ENCODE results near the gene ZBTB16.
A peak's percentile ranks its signal among the peaks of the same experiment; 100 is the strongest.

Gene ZBTB16

DNA sequence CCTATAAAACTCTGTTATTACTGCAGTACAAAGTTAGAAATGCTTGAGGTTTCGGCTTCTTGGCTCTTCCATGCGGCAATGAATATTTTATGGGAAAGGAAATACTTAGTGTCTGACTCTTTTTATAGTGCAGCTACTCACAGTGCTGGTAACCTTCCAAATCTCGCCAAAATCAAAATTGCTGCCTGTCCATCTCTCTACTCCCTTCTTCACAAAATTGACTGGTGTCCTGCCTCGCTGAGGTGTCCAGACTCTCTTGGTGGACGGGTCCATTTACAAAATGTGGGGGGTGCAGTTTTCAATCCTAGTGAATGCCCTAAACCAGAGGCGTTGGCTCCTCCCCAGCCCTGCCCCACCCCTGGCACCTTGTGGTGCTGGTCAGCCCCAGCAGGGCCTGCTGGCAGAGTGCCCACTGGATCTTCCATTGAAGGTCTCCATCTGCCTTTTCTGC is 73.5 kb downstream of the ZBTB16 start:
- no peak for DNase-seq

GRCh38 chr11:114133548-114134329 is 74.2 kb downstream of the ZBTB16 start:
- no peak for DNase-seq

GRCh38 chr11:114134870-114135269 is 75.4 kb downstream of the ZBTB16 start:
- peak; percentile 43 for DNase-seq

DNA sequence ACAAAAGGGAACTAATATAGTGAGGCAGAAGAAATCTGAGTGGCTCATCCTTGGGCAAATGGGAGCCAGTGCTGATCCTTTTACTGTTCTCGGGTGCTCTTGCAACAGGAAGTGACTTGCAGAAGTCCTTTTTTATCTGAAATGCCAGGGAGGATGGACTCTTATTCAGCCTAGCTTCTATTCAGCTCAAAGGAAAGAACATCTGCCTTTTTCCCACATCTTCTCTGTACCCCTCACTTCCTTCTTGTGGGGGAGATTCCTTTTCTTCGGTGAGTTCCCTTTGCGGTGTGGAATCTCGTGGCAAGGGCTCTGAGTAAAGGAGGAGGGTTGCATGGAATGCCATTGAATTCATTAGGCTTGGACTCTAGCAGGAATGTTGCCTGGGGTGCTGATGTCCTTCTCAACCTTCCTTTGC is 76.2 kb downstream of the ZBTB16 start:
- DNase-seq, result peak; percentile 94

DNA sequence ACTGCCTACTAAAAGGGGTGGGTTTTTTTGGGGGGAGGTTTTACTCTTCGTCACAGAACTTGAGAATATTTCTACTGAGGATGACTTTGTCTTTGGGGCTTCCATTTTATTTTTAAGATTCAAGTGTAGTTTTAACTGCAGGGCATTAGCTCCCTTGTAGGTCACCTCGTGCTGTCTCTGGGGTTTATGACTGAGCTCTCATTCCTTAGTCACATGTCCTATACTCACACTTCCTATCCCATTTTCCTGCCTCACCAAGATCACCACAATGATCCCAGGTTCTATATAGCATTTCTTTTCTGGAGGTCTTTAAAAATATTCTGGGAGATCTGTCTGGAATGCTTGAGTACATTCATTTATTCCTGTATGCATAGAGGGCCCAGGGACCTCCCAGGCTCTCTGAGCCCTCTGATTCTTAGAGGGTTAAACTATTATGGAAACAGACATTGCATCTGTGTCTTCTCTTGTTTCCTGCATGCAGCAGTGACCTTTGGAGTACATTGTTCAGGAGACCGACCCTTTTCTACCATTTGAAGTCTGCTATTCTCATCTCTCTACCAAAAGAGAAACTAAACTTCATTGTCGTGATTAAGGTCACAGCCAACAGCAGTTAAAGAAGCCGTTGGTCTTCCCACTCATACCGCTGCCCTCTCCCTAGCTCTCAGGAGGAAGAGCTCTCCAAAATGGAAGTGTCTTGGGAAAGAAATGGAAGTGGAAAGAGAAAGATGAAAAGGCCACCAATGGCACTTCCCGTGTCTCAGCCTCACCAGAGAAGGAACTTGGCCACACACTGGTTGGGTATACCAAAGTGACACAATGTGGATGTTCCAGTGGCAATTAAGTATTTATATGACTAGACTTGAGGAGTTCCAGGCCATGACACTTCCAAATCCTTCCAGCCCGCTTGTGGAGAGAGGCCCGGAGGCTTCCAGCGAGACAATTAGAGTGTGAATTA is 77.5 kb downstream of the ZBTB16 start:
- no peak for DNase-seq

DNA sequence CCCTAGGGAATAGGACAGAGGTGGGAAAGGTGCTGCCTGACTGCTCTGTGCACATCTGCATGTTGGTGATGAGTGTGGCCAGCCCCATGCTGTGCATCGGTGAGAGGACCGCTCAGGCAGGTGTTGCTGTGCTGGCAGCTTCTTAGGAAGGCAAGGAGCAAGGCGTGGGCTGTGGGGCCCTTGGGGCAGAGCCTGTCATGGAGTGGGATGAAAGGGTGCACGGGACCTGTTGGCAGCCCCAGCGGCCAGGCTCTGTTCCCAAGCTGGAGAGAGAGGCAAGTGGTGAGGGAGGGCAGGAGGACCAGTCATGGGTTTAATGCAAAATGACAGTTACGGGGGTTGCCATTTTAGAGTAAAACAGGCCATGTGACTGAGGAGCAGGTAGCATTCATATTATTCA is 78.3 kb downstream of the ZBTB16 start:
- no peak for DNase-seq

- DNase-seq, result no peak
Observed at GRCh38 chr11:114138411-114138810, 78.9 kb downstream of the ZBTB16 start.

DNA sequence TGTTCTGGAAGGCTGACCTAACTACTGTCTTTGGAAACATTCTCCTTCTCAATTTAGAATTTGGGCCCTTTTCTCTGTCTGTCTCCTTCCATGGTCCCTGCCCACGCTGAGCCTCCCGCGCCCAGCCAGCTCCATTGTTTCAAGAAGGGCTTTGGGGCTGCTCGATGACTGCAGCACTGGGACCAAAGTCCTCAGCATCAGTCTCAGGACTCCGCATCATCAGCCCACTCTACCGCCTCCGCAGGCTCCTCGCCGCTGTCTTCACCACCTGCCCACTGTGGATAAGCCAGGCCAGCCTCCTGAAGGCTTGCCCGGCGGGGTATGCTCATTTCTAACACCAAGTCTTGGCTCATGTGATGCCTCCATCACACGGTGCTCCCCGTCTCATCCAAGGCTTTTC is 81.3 kb downstream of the ZBTB16 start:
- DNase-seq, result no peak

DNA sequence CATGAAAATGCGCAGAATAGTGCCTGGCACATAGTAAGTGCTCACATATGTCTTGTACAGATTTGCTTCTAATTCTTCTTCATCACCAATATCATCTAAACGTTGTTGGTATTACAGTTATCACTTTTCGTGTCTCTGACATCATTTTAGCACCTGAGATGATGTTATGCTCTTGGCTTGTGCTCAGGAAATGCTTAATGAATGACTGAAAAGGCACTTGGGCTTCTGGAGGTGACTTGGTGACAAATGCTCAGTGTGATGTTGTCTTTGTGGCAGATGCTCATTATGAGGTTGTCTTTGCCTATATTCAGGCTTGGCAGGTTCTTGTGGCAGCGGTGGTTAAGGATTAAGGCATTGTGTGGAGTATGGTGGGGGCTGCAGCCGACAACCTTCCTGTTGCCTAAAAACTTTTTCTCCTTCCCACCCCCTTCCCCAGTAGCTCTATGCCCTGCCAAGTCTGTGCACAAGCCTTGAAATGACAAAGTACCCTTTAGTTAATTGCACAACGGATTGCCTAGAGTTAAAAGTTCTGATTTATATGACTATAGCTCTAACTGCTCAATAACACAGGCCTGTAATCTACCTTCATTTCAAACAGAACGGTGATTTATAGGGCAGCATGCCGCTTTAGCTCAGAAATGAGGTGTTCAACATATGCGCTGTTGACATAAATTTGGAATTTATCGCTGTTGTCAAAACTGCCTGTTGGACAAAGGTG is 82.5 kb downstream of the ZBTB16 start:
- no peak for DNase-seq

DNA sequence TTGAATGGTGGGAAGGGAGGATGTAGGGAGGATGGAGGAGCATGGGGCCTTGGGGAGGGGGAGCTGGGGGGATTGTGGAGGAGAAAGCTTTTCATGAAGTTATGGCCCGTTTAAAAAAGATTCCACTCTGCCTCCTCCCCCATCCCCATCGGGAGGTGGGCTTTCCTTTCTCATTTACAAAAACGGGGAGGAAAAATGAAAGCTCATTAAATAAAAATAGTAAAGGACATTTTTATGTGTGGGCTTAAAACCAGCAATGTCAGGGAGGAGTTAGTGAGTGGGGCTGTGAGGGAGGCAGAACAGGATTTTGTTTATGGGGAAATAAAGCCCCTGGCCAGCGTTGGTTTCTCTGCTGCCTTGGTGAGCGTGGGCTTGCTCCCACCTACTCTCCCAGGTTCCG is 83.2 kb downstream of the ZBTB16 start:
- DNase-seq, result no peak

DNA sequence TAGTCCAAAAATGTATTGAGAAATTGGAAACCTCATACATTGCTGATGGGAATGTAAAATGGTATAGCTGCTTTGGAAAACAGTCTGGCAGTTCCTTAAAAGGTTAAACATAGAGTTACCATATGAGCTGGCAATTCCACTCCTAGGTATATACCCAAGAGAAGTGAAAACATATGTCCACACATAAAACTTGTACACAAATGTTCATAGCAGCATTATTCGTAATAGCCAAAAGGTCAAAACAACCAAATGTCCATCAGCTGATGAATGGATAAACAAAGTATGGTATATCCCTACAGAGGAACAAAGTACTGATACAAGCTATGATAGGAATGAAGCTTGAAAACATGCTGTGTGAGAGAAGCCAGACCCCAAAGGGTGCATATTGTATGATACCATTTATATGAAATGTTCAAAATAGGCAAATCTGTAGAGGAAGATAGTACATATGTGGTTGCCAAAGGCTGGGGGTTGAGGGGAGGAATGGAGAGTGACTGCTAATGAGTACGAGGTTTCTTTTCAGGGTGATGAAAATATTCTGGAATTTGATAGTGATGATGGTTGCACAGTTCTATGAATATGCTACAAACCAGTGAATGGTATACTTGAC is 85.8 kb downstream of the ZBTB16 start:
- DNase-seq, result peak; percentile 53

- DNase-seq, result no peak
Observed at GRCh38 chr11:114147375-114148012, 88.0 kb downstream of the ZBTB16 start.

DNA sequence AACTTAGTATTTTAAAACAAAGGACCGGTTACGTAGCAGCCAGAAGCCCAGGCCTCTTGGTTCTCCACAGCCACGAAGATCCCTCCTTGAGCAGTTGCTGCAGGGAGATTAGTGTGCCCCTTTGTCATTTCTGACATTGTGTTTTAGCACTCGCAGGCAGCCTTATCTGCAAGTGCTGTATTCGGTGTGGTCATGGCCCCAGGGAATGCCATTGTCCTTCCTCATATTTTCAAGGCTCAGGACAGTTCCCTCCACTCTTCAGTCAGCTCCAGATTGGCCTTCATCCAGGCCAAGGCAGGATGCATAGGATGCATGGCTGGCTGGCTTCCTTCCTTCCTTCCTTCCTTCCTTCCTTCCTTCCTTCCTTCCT is 88.5 kb downstream of the ZBTB16 start:
- DNase-seq, result peak; percentile 90

GRCh38 chr11:114149689-114150407 is 90.3 kb downstream of the ZBTB16 start:
- no peak for DNase-seq

GRCh38 chr11:114150671-114151070 is 91.2 kb downstream of the ZBTB16 start:
- DNase-seq, result peak; percentile 55

GRCh38 chr11:114151631-114152030 is 92.1 kb downstream of the ZBTB16 start:
- no peak for DNase-seq

GRCh38 chr11:114152162-114152561 is 92.7 kb downstream of the ZBTB16 start:
- DNase-seq, result no peak

DNA sequence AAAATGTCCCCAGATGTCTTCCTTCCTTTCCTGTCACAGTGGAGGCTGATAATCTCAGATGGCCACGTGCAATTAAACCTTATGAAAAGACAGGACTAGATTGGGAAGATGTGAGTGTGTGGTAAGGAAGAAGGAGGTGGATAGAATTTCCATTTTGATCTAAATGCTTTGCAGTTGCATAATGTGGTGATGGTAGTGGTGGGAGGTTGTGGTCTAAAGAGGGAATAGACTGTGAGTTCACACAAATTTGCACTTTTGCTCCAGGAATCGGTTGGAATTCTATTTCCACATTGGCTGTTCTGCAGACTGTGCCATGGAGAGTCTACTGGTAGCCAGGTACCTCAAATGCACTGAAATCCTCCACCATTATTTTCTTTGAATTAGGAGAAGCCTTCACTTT is 93.3 kb downstream of the ZBTB16 start:
- DNase-seq, result no peak

DNA sequence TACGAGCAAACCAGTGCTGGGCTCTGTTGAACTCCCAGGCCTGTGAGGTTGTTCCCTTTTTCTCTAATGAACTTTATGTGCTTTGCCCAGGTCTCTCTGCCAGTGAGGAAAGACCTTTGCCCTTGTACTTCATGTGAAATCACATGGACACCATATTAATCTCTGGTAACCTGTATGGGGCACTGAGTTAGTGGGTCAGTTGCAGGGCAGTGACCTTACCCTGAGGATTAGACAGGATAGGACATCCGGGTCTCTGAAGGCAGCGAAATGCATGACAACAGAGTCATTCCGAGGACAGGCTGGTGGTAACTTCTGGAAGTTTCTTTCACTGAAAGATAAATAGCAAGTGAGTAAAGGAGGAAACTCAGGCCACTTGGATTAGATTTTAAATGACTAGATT is 93.7 kb downstream of the ZBTB16 start:
- DNase-seq, result no peak

DNA sequence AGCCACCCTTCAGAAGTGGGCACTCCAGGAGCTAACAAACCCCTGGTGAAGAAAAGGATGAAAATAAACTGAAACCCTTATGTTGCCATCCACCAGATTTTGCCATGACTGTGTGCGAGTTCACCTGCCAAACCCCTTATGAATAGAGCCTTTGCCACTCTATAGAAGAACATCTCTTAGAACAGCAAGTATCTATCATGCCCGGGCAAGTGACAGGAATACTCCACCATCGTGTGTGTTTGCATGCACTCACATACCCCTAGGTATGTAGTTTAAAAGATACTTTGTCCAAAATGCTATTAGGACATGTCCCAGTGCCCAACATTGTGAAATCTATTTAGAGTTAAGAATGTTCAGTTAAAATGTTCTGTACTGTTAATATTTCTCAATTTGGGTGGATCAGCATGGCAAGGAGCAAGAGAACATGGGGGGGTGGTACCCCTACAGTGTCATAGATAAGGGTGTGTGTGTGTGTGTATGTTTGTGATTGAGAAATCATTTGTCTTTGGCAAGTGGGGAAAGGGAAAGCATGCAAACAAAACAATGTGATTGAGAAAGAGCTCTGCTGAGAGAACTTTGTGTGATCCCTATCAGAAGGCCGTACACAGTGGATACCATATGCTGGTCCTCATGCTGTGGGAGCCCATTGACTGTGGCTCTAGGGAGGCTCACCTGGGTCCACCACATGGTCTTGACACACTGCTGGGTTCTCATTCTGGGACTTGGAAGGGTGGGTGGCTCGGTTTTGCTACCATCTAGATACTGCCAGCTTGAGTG is 94.9 kb downstream of the ZBTB16 start:
- peak; percentile 88 for DNase-seq

- no peak for DNase-seq
Observed at GRCh38 chr11:114155116-114155515, 95.6 kb downstream of the ZBTB16 start.
